ENCODE results near the gene YAE1.

YAE1 gene

GRCh38 chr7:39574673-39575349 lies 8.6 kb downstream of the YAE1 start:
- H3K4me3 Mint-ChIP-seq: no peak overlapping the region
- H3K36me3 Mint-ChIP-seq (ENCODE audit: low read depth): peaks cover 55% of the 10 kb centered on the region
- no peaks in the 10 kb centered on the region for H3K9me3 Mint-ChIP-seq

GRCh38 chr7:39577229-39577874 lies 11.1 kb downstream of the YAE1 start:
- TF ChIP-seq CTCF (IDR thresholded peaks at IDR 0.05; ENCODE audit: unreplicated experiment in 3 of 3): no peak
- Mint-ChIP-seq H3K27ac (no peak overlapping the region), H3K4me3 (no peak overlapping the region), H3K27me3 (ENCODE audit: low read depth) (no peaks in the 10 kb centered on the region), H3K4me1 (no peaks in the 10 kb centered on the region), H3K36me3 (ENCODE audit: low read depth) (peaks cover 41% of the 10 kb centered on the region), H3K9me3 (no peaks in the 10 kb centered on the region)

More at GRCh38 chr7:39574673-39575349, 8.6 kb downstream of the YAE1 start:
- Mint-ChIP-seq H3K27me3 (ENCODE audit: low read depth) (no peaks in the 10 kb centered on the region), H3K27ac (no peak overlapping the region), H3K4me1 (no peaks in the 10 kb centered on the region)
- no peak for TF ChIP-seq CTCF (IDR thresholded peaks at IDR 0.05; ENCODE audit: unreplicated experiment in 3 of 3)

GRCh38 chr7:39580149-39580874 lies 14.1 kb downstream of the YAE1 start:
- Mint-ChIP-seq H3K27ac (peak overlapping the region in 2 of 3 experiments; percentile 4 to 5), H3K4me3 (no peak overlapping the region), H3K36me3 (ENCODE audit: low read depth) (peaks cover 21% of the 10 kb centered on the region), H3K27me3 (ENCODE audit: low read depth) (no peaks in the 10 kb centered on the region), H3K9me3 (no peaks in the 10 kb centered on the region), H3K4me1 (no peaks in the 10 kb centered on the region)
- TF ChIP-seq CTCF (IDR thresholded peaks at IDR 0.05; ENCODE audit: unreplicated experiment in 3 of 3): peak; percentile 84 to 87 (median 85)

- no peaks in the 10 kb centered on the region for H3K9me3 Mint-ChIP-seq
- H3K27ac Mint-ChIP-seq: no peak overlapping the region
- H3K4me1 Mint-ChIP-seq: no peaks in the 10 kb centered on the region
- H3K36me3 Mint-ChIP-seq (ENCODE audit: low read depth): peaks cover 8% of the 10 kb centered on the region
- H3K27me3 Mint-ChIP-seq (ENCODE audit: low read depth): no peaks in the 10 kb centered on the region
- no peak for TF ChIP-seq CTCF (IDR thresholded peaks at IDR 0.05; ENCODE audit: unreplicated experiment in 3 of 3)
- H3K4me3 Mint-ChIP-seq: no peak overlapping the region
Measured at GRCh38 chr7:39582536-39582935, 16.3 kb downstream of the YAE1 start.

GRCh38 chr7:39583539-39583938 lies 17.3 kb downstream of the YAE1 start:
- H3K9me3 Mint-ChIP-seq: no peaks in the 10 kb centered on the region
- peaks cover 1% of the 10 kb centered on the region for H3K36me3 Mint-ChIP-seq (ENCODE audit: low read depth)
- H3K27ac Mint-ChIP-seq: no peak overlapping the region
- no peak overlapping the region for H3K4me3 Mint-ChIP-seq
- no peaks in the 10 kb centered on the region for H3K4me1 Mint-ChIP-seq
- no peak for TF ChIP-seq CTCF (IDR thresholded peaks at IDR 0.05; ENCODE audit: unreplicated experiment in 3 of 3)
- H3K27me3 Mint-ChIP-seq (ENCODE audit: low read depth): no peaks in the 10 kb centered on the region

Measured in nephron (organoid).